NCI-H345 treated with DMSO at 0.1 percent for 48 hours (cell line): ENCODE results near the gene SLC16A3.
"Not testable (repeated sequence)": the region's sequence is repeated elsewhere in the genome, so short reads cannot be mapped to it uniquely, and the experiment has no call there.

Experiments
- DNase-seq: peaks from one replicate; lab custom pipeline; 2025; ENCODE audit not compliant: unreplicated experiment; lab: John Stamatoyannopoulos, UW

Gene SLC16A3

GRCh38 chr17:82228842-82229697, at the start of gene SLC16A3:
SLC16A3 (plus strand) TSS chr17:82229042; CDS start chr17:82236009, 6,967 bp downstream.
- DNase-seq = no peak

- DNase-seq = no peak
These were observed 49.4 kb upstream of the SLC16A3 start for GRCh38 chr17:82179412-82179811.

- DNase-seq = no peak
These were observed 48.8 kb upstream of the SLC16A3 start for GRCh38 chr17:82179946-82180475.

- no peak for DNase-seq
These were observed 47.9 kb upstream of the SLC16A3 start for GRCh38 chr17:82180776-82181528.

GRCh38 chr17:82184761-82185160, 44.1 kb upstream of the SLC16A3 start:
- DNase-seq = no peak

GRCh38 chr17:82186221-82186620, 42.6 kb upstream of the SLC16A3 start:
- DNase-seq = no peak

GRCh38 chr17:82187500-82187899, 41.3 kb upstream of the SLC16A3 start:
- no peak for DNase-seq

GRCh38 chr17:82188001-82188961, 40.6 kb upstream of the SLC16A3 start:
- DNase-seq = peak; percentile 41

- DNase-seq = not testable (repeated sequence)
These were observed 35.8 kb upstream of the SLC16A3 start for GRCh38 chr17:82193050-82193449.

GRCh38 chr17:82193520-82194220, 35.2 kb upstream of the SLC16A3 start:
- no peak for DNase-seq

- no peak for DNase-seq
These were observed 34.1 kb upstream of the SLC16A3 start for GRCh38 chr17:82194765-82195164.

- no peak for DNase-seq
These were observed 32.9 kb upstream of the SLC16A3 start for GRCh38 chr17:82195675-82196672.

- DNase-seq = no peak
These were observed 30.8 kb upstream of the SLC16A3 start for GRCh38 chr17:82198092-82198491.

- DNase-seq = no peak
These were observed 29.3 kb upstream of the SLC16A3 start for GRCh38 chr17:82199496-82199895.

- DNase-seq = no peak
These were observed 28.7 kb upstream of the SLC16A3 start for GRCh38 chr17:82200135-82200534.

- DNase-seq = no peak
These were observed 27.9 kb upstream of the SLC16A3 start for GRCh38 chr17:82200743-82201497.

- no peak for DNase-seq
These were observed 27.3 kb upstream of the SLC16A3 start for GRCh38 chr17:82201498-82201910.

- DNase-seq = no peak
These were observed 25.9 kb upstream of the SLC16A3 start for GRCh38 chr17:82202981-82203380.
